ENCODE results near the gene MPO.

DNA sequence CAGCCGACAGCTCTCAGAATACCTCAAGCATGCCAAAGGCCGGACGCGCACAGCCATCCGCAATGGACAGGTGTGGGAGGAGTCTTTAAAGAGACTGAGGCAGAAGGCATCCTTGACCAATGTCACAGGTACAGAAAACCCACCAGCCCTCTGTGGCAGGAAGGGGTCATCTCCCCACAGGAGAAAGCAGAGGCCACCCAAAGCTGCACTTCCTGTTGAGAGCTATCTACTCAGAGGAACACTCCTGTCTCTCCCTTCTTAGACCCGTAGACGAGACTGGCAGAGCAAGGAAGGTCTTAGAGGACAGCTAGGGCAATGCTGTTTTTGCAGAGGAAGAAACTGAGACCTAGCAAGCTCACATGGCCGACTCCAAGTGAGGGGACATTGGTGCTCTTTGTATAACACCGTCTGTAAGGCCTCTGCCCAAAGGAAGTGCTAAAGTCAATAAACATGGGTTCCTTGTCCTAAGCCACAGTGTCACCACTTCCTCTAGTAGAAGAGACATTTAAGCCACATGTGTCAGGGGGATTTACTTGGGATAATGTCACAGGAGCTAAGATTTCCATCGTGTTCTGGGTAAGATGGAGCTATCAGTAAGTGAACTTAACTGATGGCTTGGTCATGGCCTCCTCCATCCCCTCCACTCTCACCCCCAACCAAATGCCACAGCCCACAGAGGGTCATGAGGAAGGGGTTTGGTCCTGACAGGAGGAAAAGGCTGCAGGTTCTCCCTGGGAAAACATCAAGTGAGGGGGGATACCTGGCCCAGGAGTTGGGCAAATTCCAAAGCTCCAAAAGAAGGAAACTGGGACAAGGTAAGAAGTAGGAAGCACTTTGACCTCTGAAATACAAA, 33.0 kb downstream of the MPO start:
- TF ChIP-seq TAF1 (IDR thresholded peaks at IDR 0.05; ENCODE audit: borderline replicate concordance, low read depth, low read length) (no peak), POLR2A (IDR thresholded peaks at IDR 0.05; ENCODE audit: low read depth, low read length) (no peak)

All from GM12892 (cell line).